HL-60 (cell line): ENCODE data around the gene SETMAR.

Source experiments
- GABPA ChIP-seq: IDR thresholded peaks from 2 replicates; pipeline ENCODE4 v1.6.1; 2012; ENCODE audit warnings: low read depth
- POLR2AphosphoS5 ChIP-seq: IDR thresholded peaks from 2 replicates; pipeline ENCODE4 v1.6.1; 2012; ENCODE audit warnings: low read depth
- TF ChIP-seq, protein P1 (sequence below): IDR thresholded peaks from one replicate; pipeline ENCODE4 v1.5.1; 2011; ENCODE audit warnings: low read length, control low read depth, inconsistent platforms; ENCODE audit not compliant: insufficient read depth

DNA sequence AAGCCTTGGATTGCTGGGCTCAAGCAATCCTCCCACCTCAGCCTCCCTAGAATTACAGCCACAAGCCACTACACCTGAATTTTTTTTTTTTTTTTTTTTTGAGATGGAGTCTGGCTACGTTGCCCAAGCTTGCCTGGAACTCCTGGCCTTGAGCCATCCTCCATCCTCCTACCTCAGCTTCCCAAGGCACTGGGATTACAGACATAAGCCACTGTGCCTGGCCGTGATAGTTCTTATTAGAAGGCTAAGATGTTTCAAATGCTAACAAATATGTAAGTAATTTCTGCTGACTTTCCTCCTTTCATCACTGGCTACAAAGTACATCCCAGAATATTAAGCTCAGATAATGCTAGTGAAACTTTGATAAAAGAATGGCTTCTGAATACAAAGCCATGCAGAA, 5.7 kb upstream of the SETMAR start:
- TF ChIP-seq, protein P1, sequence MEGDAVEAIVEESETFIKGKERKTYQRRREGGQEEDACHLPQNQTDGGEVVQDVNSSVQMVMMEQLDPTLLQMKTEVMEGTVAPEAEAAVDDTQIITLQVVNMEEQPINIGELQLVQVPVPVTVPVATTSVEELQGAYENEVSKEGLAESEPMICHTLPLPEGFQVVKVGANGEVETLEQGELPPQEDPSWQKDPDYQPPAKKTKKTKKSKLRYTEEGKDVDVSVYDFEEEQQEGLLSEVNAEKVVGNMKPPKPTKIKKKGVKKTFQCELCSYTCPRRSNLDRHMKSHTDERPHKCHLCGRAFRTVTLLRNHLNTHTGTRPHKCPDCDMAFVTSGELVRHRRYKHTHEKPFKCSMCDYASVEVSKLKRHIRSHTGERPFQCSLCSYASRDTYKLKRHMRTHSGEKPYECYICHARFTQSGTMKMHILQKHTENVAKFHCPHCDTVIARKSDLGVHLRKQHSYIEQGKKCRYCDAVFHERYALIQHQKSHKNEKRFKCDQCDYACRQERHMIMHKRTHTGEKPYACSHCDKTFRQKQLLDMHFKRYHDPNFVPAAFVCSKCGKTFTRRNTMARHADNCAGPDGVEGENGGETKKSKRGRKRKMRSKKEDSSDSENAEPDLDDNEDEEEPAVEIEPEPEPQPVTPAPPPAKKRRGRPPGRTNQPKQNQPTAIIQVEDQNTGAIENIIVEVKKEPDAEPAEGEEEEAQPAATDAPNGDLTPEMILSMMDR, result no peak
- TF ChIP-seq GABPA (no peak), POLR2AphosphoS5 (no peak)
